Measurements from ENCODE around the gene ARHGEF12. TPM values are rescaled to one million over a fixed set of nuclear protein-coding genes. Genes with fewer than 3 reads are reported as not detected.

Gene ARHGEF12
- total and polyA plus RNA-seq, 4 donors = 19.0 to 243 (median 55.6) TPM

- 90 to 93% methylated on average over 16 of the region's 16 CpGs for WGBS, 2 donors
- Histone ChIP-seq H3K4me3 (no peak overlapping the region), H3K36me3 (ENCODE audit: control insufficient read depth in 4 of 4, insufficient read depth in 4 of 4, low read length in 4 of 4) (no peaks in the 10 kb centered on the region), H3K9ac (ENCODE audit: insufficient read depth in 1 of 2, low read length in 2 of 2) (no peak overlapping the region), H3K9me3 (ENCODE audit: control insufficient read depth in 4 of 4, insufficient read depth in 3 of 4, low read length in 3 of 4) (no peaks in the 10 kb centered on the region), H3K27ac (ENCODE audit: low read depth in 1 of 2, low read length in 1 of 2) (no peak overlapping the region), H3K27me3 (ENCODE audit: control insufficient read depth in 3 of 3, insufficient read depth in 3 of 3, low read length in 2 of 3) (peaks cover 0 to 26% (median 0%) of the 10 kb centered on the region in 3 donors), H3K4me1 (ENCODE audit: control insufficient read depth in 5 of 5, insufficient read depth in 5 of 5, low read length in 5 of 5) (peaks cover 0 to 41% (median 21%) of the 10 kb centered on the region in 5 donors)
- TF ChIP-seq, protein P1, sequence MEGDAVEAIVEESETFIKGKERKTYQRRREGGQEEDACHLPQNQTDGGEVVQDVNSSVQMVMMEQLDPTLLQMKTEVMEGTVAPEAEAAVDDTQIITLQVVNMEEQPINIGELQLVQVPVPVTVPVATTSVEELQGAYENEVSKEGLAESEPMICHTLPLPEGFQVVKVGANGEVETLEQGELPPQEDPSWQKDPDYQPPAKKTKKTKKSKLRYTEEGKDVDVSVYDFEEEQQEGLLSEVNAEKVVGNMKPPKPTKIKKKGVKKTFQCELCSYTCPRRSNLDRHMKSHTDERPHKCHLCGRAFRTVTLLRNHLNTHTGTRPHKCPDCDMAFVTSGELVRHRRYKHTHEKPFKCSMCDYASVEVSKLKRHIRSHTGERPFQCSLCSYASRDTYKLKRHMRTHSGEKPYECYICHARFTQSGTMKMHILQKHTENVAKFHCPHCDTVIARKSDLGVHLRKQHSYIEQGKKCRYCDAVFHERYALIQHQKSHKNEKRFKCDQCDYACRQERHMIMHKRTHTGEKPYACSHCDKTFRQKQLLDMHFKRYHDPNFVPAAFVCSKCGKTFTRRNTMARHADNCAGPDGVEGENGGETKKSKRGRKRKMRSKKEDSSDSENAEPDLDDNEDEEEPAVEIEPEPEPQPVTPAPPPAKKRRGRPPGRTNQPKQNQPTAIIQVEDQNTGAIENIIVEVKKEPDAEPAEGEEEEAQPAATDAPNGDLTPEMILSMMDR (IDR thresholded peaks at IDR 0.05; ENCODE audit: control extremely low read depth, extremely low read depth) = no peak
- no peak for DNase-seq
- no peak for ATAC-seq (ENCODE audit: insufficient read depth, low FRiP score)
Observed at GRCh38 chr11:120520091-120520822, 184.0 kb downstream of the ARHGEF12 start.

GRCh38 chr11:120521176-120521575 is 185.0 kb downstream of the ARHGEF12 start:
- Histone ChIP-seq H3K9me3 (ENCODE audit: control insufficient read depth in 4 of 4, insufficient read depth in 3 of 4, low read length in 3 of 4) (no peaks in the 10 kb centered on the region), H3K27ac (ENCODE audit: low read depth in 1 of 2, low read length in 1 of 2) (no peak overlapping the region), H3K9ac (ENCODE audit: insufficient read depth in 1 of 2, low read length in 2 of 2) (no peak overlapping the region), H3K27me3 (ENCODE audit: control insufficient read depth in 3 of 3, insufficient read depth in 3 of 3, low read length in 2 of 3) (peaks cover 0 to 17% (median 0%) of the 10 kb centered on the region in 3 donors), H3K4me3 (no peak overlapping the region), H3K36me3 (ENCODE audit: control insufficient read depth in 4 of 4, insufficient read depth in 4 of 4, low read length in 4 of 4) (no peaks in the 10 kb centered on the region), H3K4me1 (ENCODE audit: control insufficient read depth in 5 of 5, insufficient read depth in 5 of 5, low read length in 5 of 5) (peaks cover 0 to 46% (median 20%) of the 10 kb centered on the region in 5 donors)
- no peak for ATAC-seq (ENCODE audit: insufficient read depth, low FRiP score)
- TF ChIP-seq, protein P1 (IDR thresholded peaks at IDR 0.05; ENCODE audit: control extremely low read depth, extremely low read depth) = no peak
- DNase-seq = no peak
- WGBS, 2 donors = 91 to 94% methylated on average over 7 of the region's 7 CpGs

DNA sequence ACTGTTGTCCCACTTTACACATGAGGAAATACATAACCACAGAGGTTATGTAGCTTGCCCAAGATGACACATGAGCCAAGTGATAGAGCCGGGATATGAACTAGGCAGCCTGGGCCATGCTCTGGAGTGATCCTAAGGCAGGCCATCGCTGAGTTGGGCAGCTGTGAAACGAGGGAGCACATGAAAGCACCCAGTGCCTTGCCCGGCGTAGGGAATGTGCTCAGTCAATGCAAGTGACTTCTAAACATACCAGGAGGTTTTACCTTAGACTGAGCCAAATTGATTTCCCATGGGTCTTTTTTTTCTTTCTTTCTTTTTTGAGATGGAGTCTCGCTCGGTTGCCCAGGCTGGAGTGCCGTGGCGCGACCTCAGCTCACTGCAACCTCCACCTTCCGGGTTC is 185.8 kb downstream of the ARHGEF12 start:
- 92 to 94% methylated on average over 11 of the region's 11 CpGs for WGBS, 2 donors

More for the DNA sequence above, 185.8 kb downstream of the ARHGEF12 start:
- no peak overlapping the region for H3K27ac ChIP-seq (ENCODE audit: low read depth in 1 of 2, low read length in 1 of 2)
- no peaks in the 10 kb centered on the region for H3K9me3 ChIP-seq (ENCODE audit: control insufficient read depth in 4 of 4, insufficient read depth in 3 of 4, low read length in 3 of 4)
- H3K4me1 ChIP-seq (ENCODE audit: control insufficient read depth in 5 of 5, insufficient read depth in 5 of 5, low read length in 5 of 5) = peaks cover 0 to 43% (median 18%) of the 10 kb centered on the region in 5 donors
- H3K9ac ChIP-seq (ENCODE audit: insufficient read depth in 1 of 2, low read length in 2 of 2) = no peak overlapping the region
- ATAC-seq (ENCODE audit: insufficient read depth, low FRiP score) = no peak
- no peak overlapping the region for H3K4me3 ChIP-seq
- H3K27me3 ChIP-seq (ENCODE audit: control insufficient read depth in 3 of 3, insufficient read depth in 3 of 3, low read length in 2 of 3) = peaks cover 0 to 14% (median 0%) of the 10 kb centered on the region in 3 donors
- H3K36me3 ChIP-seq (ENCODE audit: control insufficient read depth in 4 of 4, insufficient read depth in 4 of 4, low read length in 4 of 4) = no peaks in the 10 kb centered on the region
- no peak for DNase-seq
- TF ChIP-seq, protein P1 (IDR thresholded peaks at IDR 0.05; ENCODE audit: control extremely low read depth, extremely low read depth) = no peak

All from lung (tissue), 12 donors.